DMS53 treated with DMSO at 0.1 percent for 48 hours (cell line): ENCODE measurements around the gene FERMT3.

Experiments used
- DNase-seq: peaks from one replicate; lab custom pipeline; 2025; ENCODE audit not compliant: unreplicated experiment; lab: John Stamatoyannopoulos, UW

The FERMT3 gene

DNA sequence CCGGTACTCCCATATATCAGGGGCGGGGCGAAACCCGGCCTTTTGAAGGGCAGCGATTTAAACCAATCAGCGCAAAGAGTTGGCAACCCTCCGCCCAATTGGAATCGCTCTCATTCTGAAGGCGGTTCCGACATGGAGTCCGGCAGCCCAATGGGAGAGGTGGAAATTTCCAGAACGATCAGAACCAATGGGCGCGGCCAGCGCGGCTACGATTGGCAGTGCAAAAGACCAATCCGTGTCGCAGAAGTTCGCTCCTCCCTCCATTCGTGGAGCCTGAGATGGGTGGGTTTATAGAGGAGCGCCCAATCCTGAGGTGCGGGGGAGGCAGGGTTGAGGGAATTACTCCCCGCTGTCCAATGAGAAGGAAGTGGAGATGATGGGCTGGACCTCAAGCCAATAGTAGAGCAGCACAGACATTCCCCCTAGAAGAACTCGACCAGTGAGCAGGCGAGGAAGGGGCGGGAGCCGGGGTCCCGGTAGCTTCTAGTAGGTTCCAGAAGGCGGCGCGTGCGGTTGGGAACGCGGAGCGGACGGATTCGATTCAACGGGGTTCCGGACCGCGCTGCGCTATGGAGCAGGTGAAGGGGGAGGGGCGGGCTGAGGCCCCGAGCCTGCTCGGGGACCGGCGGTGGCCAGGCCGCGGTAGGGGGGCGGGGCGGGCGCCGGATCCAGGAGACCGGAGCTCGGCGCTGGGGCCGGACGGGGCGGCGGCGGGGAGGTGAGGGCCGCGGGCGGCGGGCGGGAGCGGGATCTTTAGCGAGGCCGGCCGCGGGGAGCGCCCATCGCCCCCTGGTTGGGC lies 20.6 kb upstream of the FERMT3 start, which contains the start of gene STIP1:
TSS of gene STIP1 (plus strand) at position 479 of the 799 bp plus-strand sequence. CDS start at position 570, 91 bp downstream.
- peak; percentile 99 for DNase-seq

DNA sequence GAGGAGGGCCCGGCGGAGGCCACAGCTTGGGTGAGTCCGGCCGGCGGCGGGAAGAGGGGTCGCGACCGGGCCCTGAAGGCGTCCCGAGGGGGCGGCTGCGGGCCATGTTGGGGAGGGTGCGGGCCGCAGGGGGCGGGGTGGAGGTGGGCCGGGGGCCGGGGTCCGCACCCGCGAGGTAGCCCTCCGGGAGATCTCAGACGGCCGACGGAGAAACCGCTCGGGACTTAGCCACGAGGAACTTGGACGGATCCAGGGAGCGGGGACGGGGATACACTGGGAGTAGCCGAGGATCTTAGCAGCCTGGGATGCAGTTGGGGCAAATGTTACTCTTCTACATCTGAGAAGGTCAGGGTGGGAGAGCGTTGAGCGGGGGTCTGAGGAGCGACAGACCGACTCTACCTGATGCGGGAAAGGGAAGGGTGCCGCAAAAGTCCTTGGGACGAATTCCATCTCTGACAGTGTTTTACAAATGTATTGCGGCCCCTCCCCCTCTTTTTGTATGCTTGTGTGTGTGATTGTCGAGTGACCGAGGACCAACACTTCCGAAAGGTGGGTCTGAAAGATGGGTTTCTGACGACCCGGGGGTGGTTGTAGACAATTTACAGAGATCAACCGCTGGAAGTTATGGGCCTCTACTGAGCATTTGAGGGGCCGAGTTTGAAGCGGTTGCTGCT lies 19.9 kb upstream of the FERMT3 start:
- DNase-seq = no peak

DNA sequence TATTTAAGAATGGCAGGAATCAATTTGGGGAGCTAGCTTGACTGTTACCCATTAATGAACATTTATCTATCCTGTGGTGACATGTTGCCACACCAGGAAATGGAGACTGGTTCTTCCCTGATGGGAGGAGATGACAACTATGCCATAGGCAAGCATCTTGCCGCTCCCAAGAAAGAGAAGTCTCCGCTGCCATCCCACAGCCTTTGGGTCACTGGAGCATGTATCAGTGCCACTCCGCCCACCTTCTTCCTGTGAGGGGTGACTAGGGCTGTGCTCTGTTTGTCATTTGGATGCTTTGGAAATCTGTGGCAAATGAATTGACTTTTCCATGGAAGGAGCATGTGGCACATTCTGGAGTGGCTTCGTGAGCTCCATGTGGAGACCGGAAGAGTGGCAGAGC lies 14.1 kb upstream of the FERMT3 start:
- no peak for DNase-seq

DNA sequence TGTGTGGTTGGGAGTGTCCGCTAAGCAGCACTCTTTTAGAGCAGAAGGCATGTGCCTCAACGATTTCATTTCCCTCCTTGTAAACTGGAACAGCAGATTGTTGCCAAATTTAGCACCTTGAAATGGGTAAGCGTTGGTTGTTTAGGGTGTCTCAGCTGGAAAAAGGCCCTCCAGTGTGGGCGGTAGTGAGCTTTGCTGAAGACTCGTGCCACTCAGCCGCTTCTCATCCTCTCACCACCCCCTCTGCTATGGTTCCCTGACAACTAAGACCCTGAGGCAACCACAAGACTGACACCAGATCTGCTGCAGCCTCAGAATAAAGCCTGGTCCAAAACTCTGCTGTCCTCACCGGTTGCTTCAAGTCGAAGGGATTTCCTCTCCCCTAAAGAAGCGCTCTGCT lies 9.9 kb upstream of the FERMT3 start:
- DNase-seq = no peak

DNA sequence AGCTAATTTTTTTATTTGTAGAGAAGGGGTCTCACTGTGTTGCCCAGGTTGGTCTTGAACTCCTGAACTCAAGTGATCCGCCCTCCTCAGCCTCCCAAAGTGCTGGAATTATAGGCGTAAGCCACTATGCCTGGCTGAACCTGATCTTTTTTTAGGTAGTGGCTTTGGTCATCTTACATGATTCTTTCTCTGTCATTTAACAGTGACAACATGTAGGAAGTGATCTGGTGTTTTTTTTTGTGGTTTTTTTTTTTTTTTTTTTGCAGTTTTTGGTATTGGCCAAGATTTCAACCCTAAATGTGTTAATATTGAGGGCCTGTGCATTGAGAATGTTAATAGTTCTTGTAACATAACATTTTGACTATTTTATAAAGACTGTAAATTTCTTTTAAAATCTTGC lies 8.0 kb upstream of the FERMT3 start:
- no peak for DNase-seq

DNA sequence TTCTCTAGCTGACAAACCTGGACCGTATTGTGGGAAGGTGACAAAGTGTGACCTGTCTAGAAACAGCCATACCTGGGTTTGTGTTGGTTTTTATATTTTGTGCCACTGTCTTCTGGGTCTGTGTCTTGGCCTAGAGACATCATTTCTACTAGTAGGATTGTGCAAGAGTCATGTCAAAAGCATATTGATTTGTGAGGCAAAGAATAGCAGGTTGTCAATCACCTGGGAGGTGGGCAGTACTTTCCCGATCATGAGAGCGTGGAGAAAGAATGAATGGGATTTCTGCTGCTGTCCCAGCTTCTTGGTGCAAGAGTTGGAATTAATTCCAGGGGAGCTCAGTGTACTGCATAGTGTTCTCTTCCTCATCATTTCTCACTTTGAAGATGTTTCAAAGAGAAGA lies 5.0 kb upstream of the FERMT3 start:
- DNase-seq = no peak

DNA sequence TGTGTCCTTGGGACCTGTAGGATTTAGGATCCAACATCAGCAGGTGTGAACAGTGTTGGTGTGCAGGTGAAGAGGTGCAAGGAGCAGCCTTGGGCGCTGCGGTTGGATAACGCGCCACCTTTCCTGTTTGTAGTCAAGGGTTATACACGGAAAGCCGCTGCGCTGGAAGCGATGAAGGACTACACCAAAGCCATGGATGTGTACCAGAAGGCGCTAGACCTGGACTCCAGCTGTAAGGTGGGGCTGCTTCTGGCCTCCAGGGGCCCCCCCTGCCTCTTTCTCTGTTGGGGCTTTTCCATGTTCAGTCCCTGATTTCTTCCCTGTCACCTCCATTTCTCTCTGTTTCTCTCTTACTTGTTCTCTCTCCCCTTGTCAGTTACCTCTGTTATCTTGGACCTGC lies 3.5 kb upstream of the FERMT3 start:
- no peak for DNase-seq

DNA sequence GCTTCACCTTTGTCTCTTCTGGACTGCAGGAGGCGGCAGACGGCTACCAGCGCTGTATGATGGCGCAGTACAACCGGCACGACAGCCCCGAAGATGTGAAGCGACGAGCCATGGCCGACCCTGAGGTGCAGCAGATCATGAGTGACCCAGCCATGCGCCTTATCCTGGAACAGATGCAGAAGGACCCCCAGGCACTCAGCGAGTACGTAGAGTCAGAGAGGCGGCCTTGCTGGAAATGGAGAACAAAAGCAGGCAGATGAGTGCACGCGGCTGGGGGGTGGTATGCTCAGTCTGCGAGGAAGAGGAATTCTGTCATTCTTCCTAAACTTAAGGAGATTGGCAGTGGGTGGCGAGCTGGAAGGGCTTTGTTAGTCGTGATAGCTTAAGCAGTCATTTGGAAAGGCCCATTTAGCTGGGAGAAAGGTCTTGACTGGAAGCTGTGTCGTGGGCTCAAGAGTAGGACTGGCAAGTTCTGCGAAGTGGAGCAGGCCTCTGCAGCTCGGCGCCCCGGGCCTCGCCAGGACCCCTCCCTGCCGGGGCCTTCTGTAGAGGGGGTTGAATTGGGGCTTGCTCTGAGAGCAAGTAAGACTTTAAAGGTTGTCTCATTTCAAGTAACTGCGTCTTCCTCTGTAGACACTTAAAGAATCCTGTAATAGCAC lies 3.0 kb upstream of the FERMT3 start:
- DNase-seq = no peak

DNA sequence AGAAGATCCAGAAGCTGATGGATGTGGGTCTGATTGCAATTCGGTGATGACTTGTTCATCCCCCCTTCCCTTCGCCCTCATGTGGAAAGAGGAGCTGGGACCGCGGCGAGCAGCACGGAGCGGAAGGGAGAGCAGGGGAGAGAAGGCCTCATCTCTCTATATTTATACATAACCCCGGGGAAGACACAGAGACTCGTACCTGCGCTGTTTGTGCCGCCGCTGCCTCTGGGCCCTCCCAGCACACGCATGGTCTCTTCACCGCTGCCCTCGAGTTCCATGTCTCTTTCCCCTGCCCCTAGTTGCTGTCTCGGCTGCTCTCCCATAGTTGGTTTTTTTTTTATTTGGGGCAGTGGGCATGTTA lies 2.5 kb upstream of the FERMT3 start:
- DNase-seq = no peak

DNA sequence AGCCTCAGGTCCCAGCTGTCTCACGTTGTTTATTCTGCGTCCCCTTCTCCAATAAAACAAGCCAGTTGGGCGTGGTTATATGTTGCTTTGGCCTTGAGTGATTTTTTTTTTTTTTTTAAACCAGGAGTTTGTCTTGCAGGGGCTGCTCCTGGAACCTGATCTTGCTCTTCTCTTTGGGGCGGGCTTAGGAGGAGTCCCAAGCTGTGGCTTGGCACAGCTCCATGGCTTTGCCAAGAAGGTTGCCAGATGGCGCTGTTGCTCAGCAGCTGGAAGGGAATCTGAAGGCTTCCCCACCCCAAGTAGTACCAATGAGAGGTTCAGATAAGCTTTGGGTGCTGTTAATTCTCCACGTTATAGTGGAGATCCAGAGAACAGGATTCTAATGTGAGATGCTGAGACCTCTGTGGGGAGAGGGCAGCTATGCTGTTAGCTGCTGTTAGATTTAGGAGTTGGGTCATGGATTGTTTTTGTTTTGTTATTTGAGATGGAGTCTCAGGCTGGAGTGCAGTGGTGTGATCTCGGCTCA lies 2.0 kb upstream of the FERMT3 start:
- peak; percentile 66 for DNase-seq

DNA sequence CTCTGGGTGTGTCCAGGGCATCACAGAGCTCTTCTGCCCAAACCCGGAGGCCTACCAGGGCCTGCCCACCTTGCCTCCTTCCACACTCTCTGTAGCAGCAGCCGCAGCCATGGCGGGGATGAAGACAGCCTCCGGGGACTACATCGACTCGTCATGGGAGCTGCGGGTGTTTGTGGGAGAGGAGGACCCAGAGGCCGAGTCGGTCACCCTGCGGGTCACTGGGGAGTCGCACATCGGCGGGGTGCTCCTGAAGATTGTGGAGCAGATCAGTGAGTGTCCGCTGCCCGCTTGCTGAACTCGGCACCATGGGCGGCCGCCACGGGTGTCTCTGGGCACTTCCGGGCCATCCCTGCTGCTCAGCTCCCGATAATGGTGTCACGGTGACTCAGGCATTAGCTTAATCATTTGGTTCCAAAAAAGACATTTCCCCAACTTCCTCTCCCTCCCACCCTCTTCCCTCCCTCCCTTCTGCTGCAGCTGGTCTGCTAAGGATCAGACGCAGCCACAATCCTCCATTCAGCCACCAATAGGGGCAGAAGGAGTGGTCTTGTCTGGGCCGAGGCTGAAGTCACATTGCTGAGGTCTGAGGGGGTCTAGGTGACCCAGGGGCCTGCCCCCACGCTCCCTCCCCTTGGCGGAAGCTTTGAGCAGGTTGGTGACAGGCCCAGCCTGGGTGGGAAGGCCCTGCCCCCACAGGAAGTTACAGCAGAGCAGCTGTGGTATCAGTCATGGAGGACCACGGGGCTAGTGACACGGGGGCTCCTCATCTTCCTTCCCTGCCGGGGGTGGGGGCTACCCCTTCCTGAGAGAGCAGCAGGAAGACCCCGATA lies 950 bp downstream of the FERMT3 start:
- no peak for DNase-seq

DNA sequence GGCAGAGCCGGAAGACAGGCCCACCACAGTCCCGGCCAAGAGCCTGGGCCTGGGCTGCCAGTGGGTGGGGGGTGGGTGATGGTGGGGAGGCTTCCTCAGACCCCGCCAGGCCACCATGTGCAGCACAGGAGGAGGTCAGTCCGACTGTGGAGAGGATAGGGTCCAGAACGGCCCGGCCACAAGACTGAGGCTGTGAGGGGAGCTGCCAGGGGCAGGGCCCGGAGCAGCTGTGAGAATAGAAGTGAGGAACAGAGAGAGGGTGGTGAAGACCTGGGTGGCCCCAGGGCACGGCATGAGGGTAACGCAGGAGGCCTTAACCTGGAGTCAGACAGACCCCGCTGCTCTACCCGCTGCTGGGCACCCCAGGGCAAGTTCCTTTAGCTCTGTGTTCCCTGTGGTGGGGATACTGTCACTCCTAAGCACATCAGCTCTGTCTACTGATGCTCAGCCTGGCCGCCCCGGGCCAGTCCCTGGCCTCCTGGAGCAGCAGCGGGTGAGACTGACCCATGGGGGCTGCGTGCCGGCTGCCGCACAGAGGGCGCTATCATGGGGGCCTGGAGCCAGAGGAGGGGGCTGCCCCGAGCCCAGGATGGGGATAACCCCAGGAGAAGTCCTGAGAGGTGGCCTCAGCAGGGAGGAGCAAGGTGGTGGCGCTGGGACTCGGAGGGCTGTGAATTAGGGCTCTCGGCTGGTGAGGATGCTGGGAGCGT lies 1.7 kb downstream of the FERMT3 start:
- no peak for DNase-seq

DNA sequence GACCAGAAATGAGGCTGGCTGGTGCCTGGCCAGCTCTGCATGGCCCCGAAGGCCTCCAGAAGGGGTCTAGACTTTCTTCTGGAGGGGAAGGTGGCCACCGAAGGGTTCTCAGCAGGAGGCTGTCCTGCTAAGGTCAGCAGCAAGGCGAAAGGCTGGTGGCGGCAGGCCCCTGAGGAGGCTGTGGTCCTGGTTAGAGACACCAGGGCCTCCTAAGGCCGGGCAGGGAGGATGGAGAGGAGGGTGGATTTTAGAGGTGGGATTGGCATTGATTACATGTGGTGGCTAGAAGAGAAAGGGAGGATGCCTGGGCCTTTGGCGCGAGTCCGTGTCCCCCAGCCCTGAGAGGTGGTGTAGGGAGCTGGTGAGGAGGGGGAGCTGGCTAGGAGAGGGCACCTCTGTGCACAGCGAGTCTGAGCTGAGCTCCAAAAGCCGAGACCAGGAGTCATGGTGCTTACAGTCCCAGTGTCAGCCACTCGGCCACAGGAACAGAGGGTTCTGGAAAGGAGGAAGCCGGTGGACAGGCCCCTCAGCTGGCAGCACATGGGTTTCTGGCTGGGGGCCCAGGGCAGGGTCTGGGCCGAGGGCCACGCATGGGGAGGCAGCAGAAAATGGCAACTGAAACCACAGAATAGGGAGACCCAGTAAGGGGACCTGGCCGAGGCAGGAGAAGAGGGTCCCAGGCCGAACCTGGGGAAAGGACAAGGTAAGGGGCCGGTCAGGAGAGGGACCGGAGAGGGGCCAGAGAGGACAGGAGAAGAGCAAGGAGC lies 2.5 kb downstream of the FERMT3 start:
- DNase-seq = no peak

DNA sequence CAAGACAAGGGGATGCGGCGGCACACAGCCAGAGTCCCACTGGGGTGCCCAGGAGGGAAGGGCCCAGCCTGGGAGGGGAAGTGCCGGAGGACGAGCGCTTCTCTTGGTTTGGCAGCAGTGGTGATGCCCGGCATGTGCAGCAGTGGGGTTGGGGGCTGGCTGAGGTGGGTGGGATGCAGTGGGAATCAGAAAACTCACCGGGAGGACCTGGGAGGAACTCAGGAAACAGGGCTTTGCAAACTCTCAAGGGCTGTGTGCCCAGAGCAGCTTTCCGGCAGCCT lies 3.0 kb downstream of the FERMT3 start:
- DNase-seq = no peak

DNA sequence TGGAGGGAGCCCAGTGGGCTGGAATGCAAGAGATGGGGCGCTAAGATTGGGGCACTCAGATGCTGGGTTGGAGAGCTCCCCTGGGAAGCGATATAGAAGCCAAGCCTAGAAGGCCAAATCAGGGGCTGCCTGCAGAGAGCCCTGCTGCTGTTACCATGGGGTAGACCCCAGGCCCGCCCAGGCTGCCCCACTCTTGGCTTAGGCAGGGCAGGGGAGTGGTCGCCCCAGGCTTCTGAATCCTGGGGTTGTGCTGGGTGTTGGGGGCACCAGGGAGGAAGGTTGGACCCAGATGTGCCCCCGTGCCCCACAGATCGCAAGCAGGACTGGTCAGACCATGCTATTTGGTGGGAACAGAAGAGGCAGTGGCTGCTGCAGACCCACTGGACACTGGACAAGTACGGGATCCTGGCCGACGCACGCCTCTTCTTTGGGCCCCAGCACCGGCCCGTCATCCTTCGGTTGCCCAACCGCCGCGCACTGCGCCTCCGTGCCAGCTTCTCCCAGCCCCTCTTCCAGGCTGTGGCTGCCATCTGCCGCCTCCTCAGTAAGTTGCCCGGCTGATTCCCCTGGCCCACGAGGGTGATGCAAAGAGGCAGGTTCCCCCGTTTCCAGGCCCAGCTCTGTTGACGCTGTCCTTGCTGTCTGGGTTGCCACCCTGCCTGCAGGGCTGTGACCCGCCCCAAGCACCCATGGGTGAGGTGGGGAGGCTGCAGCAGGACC lies 3.9 kb downstream of the FERMT3 start:
- DNase-seq = no peak

DNA sequence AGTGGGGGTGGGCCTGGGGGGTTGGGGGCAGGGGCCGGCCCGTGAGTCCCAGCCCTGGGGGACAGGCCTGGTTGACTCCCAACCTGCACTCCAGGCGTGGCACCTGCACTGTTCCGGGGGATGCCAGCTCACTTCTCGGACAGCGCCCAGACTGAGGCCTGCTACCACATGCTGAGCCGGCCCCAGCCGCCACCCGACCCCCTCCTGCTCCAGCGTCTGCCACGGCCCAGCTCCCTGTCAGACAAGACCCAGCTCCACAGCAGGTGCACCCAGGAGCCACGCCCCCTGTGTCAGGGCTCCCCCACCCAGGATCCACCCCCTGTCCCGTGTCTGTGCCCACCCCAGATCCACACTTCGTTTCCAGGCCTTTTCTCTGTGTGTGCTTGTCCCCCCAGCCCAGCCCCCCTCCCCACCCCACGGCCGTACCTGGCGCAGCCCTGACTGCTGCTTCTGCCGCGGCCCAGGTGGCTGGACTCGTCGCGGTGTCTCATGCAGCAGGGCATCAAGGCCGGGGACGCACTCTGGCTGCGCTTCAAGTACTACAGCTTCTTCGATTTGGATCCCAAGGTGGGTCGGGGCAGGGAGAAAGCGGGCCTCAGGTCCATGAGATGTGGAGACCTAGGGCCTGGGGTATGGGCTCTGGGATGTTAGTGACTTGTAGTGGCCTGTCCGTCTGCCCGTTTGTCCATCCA lies 4.8 kb downstream of the FERMT3 start:
- no peak for DNase-seq

DNA sequence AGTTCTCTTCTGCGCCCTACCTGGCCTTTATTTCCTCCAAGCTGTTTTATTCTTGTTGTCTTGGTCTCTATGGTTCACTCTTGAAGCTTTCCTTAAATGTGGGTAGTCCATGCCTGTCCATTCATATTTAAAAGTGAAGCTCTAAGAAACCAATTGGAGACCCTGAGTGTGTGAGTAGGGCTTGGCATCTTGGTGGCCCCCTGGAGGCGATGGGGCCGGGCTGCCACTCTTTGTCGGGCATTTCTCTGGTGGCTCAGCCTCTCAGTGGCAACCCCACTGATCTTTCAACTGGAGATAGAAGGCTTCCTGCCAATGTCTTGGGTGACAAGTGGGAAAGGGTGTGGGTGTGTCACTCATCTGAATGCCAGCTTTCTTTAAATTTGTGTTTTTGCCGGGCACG lies 10.4 kb downstream of the FERMT3 start:
- no peak for DNase-seq

DNA sequence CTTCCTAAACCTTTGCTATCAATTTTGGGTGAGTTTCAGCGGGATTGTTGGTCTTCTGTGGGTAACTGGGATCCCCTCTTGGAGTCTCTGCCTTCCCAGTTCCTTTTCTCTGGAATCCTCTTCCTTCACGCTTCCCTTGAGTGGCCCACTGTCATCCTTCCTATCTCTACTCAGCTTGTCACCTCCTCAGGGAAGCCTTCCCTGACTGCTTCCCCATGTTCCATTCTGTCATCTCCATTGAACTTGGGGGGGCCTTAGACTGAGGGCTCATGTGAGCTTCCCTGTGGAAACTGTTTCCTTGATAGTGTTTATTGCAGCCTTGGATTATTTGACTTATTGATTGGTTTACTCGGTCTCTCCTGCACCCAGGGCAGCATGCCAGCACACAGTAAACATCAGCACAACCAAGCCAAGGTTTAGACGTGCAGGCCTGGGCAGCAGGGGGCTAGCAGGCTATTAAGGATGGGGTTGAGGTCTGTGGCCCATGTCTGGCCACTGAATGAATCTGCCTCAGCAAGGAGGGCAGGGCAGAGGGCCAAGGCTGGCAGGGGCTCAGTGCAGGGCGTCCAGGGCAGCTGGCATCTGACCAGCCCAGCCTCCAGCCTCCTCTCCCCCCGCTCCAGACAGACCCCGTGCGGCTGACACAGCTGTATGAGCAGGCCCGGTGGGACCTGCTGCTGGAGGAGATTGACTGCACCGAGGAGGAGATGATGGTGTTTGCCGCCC lies 12.3 kb downstream of the FERMT3 start:
- no peak for DNase-seq
